ENCODE data around the gene HSPB6.

DNA sequence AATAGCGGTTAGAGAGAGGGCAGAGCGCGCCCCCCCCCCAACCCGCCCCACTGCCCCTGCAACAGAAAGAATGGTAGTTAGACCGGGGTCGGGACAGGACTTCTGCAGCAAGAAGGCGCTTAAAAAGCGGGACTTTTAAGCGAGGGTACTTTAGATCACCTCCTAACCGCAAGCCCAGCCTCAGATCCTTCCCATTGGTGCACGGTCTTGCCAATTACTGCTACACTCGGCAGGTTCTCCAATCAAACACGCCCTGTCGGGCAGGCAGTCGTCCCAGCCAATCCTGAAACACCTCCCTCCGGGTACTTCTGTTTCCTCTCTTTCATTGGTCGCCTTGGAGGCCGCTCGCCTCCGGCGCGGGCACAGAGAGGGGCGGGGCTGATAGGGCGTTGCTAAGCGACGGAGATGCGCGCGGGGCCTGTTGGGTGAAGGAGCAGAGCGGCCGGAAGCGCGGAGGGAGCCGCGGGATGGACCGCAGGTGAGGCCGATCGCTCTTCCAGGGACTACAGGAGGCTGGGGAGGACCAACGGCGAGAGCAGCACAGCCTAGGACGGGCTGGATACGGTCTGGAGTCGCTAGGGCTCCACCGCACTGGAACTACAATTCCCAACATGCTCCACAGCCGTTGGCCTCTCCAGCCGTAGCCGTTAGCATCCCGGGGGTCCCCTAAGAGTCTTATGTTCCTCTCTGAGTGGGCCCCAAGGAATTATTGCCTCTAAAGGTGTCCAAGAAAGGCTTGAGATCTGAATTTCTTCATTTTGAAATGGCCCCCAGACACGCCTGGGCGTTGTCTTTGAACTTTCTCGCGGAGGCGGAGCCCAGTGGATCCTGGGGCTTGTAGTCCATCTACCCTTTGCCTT, 1.1 kb upstream of the HSPB6 start, which contains the start of gene PROSER3:
- TF ChIP-seq, protein P1, sequence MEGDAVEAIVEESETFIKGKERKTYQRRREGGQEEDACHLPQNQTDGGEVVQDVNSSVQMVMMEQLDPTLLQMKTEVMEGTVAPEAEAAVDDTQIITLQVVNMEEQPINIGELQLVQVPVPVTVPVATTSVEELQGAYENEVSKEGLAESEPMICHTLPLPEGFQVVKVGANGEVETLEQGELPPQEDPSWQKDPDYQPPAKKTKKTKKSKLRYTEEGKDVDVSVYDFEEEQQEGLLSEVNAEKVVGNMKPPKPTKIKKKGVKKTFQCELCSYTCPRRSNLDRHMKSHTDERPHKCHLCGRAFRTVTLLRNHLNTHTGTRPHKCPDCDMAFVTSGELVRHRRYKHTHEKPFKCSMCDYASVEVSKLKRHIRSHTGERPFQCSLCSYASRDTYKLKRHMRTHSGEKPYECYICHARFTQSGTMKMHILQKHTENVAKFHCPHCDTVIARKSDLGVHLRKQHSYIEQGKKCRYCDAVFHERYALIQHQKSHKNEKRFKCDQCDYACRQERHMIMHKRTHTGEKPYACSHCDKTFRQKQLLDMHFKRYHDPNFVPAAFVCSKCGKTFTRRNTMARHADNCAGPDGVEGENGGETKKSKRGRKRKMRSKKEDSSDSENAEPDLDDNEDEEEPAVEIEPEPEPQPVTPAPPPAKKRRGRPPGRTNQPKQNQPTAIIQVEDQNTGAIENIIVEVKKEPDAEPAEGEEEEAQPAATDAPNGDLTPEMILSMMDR (IDR thresholded peaks at IDR 0.05; ENCODE audit: low read depth, low read length, poor library complexity, severe bottlenecking): no peak
- TF ChIP-seq EZH2phosphoT487 (IDR thresholded peaks at IDR 0.05; ENCODE audit: borderline replicate concordance, low read length): no peak

Data from DOHH2 (cell line).